WTC11 (cell line): ENCODE results near the gene AKAP13.

Source experiments
- E2F4 ChIP-seq: sonication (generic); formaldehyde crosslinking; IDR thresholded peaks from 2 replicates; pipeline ENCODE4 v1.8.1; 2022; ENCODE audit warnings: low read depth, mild to moderate bottlenecking, moderate library complexity, missing genetic modification reagents, borderline replicate concordance
- USF2 ChIP-seq: sonication (generic); formaldehyde crosslinking; IDR thresholded peaks from 2 replicates; pipeline ENCODE4 v1.8.1; 2023; ENCODE audit warnings: mild to moderate bottlenecking, missing genetic modification reagents, moderate library complexity

GRCh38 chr15:85562824-85563223 is 182.4 kb downstream of the AKAP13 start:
- TF ChIP-seq E2F4 (CRISPR knock-in tag) (no peak), USF2 (CRISPR knock-in tag) (no peak)
